ENCODE measurements around the gene FOXQ1.
"Not testable (repeated sequence)": the region's sequence is repeated elsewhere in the genome, so short reads cannot be mapped to it uniquely, and the experiment has no call there.

FOXQ1 gene

GRCh38 chr6:1321738-1322137, 9.8 kb downstream of the FOXQ1 start:
- DNase-seq (ENCODE audit: low spot score) (no peak), FAIRE-seq (no peak)

DNA sequence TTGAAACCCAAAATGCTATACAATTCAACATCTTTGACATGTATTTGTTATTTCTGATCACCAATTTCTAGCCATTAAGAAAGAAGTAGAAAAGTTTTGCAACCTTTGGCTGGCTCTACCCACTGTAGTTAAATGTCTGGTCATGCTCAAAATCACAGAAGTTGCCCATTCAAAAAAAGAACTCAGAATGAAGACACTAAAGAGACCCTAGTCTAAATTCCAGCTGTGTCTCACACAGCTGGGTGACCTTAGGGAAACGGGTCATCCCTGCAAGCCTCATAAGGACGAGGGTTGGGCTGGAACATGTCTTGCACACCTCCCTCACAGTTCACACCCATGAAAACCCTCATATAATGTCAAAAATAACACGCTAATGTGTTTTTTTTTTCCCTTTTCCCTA, 10.3 kb downstream of the FOXQ1 start:
- no peak for DNase-seq (ENCODE audit: low spot score)
- no peak for FAIRE-seq

GRCh38 chr6:1322696-1323219, 10.9 kb downstream of the FOXQ1 start:
- DNase-seq (ENCODE audit: low spot score) = no peak
- no peak for FAIRE-seq

DNA sequence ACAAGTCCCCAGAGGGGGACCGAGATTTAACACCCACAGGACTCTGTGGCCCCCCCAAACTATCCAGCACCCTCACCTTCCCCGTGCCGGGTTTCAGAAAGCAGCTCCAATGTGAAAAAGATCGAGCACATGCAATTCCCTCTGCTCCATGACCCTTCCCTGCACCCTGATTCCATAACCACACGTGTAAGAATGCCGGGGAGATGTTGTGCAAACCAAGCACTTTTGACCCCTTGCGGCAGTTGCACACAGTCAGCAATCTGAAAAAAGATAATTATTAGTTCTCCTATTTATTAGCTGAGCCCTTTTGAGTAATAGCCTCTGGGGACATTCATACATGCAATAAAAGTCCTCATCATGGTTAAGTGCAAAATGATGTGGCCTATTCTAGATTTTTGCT, 13.0 kb downstream of the FOXQ1 start:
- no peak for FAIRE-seq
- DNase-seq (ENCODE audit: low spot score) = no peak

DNA sequence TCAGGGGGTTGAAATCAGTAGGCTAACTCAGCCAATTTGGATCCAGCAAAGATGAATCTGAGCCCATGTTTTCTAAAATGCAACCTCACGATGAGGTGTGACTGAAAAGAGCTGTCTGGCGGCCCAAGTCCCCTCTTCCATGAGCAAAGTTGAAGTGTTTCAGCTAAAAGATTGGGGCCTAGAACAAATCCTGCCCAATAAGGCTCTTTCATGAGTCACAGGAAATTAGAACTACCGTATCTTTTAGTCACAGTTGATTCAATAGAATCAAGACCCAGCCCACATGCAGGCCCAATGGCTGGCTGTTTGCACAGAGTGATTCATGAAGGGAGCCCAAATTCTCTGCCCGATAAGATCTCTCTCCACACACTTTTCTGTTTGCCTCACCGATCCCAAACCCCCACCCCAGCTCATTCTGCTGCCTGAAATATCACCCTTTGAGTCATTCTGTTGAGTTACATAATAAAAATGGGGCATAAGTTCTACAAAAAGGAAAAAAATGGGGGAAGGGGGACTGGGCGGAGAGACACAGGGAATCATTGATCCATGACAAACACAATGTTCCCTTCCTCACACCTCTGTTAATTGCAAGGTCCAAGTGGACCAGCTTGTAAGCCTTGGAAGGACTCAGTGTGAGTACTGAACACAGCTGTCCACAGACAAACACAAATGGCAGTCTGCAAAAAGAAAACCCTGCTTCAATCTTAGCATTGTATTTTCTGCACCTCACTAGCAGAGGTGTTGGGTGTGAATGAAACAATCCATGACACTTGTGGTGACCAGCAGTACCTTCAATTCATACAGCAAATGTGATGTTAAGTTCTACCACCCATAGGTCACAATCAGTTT, 13.8 kb downstream of the FOXQ1 start:
- peak; percentile 90 for DNase-seq (ENCODE audit: low spot score)
- FAIRE-seq = peak; percentile 91

- FAIRE-seq (no peak), DNase-seq (ENCODE audit: low spot score) (no peak)
Measured at GRCh38 chr6:1326535-1327121, 14.7 kb downstream of the FOXQ1 start.

DNA sequence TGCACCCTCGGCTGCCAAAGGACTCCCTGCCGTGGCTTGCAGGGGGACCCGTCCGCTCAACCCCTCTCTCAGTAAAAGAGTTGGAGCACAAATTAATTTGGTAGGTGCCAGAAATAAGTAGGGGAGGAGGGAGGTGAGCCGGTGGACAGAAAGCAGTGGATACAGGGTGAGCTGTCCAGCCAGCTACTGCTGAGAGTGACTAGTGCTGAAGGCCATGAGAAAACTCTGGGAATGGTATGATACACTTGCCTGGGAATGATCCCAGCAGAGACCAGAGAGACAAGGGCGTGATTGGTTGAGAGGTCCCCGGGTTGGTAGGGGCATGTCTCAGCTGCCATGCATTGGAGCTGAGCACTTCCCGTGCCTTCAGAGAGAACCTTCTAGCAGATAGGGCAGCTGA, 15.7 kb downstream of the FOXQ1 start:
- no peak for FAIRE-seq
- DNase-seq (ENCODE audit: low spot score) = no peak

DNA sequence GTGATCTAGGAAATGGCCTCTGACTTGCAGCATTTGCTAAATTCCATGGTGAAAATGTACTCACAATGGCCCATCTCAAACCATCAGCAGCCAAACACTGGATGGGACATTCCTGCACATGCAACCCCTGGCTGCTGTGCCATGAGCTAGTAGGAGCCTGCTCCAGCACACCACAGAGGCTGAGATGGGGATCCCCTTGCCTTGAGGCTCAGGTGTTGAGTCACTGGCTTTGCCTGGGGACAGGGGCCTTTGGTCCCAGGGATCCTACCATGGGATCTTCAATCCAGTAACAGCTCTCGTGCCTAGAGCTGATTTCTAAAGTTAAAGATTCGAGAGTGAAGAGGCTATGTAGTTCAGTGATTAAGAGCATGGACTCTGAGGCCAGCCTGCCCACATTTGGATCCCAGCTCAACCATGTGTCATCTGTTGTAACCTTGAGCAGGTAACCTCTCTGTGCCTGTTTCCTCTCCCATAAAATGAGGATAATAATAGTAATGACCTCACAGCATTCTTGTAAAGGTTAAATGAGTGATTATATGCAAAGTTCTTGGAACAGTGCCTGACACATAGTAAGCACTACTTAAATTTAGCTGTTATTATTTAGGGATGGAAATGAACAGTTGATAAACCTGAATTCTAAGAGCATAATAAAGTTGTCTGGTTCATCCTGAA, 16.4 kb downstream of the FOXQ1 start:
- FAIRE-seq (no peak), DNase-seq (ENCODE audit: low spot score) (no peak)

- no peak for FAIRE-seq
- no peak for DNase-seq (ENCODE audit: low spot score)
Measured at GRCh38 chr6:1329708-1330107, 17.8 kb downstream of the FOXQ1 start.

- no peak for FAIRE-seq
- no peak for DNase-seq (ENCODE audit: low spot score)
Measured at GRCh38 chr6:1334684-1335083, 22.8 kb downstream of the FOXQ1 start.

- peak; percentile 96 for DNase-seq (ENCODE audit: low spot score)
- FAIRE-seq = peak; percentile 93
Measured at GRCh38 chr6:1335367-1336037, 23.6 kb downstream of the FOXQ1 start.

DNA sequence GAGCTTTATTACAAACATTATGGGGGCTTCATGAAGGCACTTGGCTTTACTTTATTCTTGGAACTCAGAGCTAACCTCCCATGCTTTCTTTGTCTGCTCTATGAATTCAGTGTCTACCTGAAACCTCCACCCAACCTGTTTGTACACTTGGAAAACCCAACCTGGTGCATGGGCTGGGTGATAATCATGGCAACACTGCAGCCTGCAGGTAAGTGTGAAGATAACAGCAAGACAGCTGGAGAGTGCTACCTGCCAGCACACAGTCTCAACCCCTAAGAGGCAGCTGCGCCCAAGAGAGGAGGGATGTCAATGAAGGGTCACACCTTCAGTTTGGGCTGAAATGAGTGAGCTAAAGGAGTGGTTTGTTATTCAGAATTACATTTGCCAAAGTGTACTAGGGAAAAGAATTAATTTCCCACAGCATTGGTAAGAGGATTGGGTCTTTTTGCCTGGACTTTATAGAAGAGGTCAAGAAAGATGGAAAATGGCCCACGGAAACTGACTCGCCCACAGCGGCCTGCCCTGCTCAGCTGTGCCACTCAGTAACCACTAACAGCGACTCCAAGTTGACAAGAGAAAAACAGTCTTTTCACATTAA, 24.4 kb downstream of the FOXQ1 start:
- DNase-seq (ENCODE audit: low spot score) (peak; percentile 27), FAIRE-seq (no peak)

GRCh38 chr6:1337791-1338190, 25.9 kb downstream of the FOXQ1 start:
- FAIRE-seq (no peak), DNase-seq (ENCODE audit: low spot score) (no peak)

DNA sequence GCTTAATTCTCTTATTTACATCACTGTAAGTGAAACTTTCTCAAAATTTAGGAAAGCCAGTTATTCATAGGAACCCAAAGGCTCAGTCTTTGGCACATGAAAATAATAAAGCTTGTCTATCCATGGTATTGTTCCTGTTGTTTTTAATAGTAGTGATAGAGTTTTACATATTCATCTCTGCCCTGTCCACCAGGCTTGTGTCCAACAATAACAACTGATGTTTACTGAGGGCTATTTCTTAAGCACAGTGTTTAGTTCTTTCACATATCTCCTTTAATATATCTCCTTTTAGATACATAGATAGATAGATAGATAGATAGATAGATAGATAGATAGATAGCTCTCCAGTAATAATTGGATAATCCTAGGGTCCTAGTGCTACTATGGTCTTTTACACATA, 34.2 kb downstream of the FOXQ1 start:
- FAIRE-seq = no peak
- DNase-seq (ENCODE audit: low spot score) = no peak

- DNase-seq (ENCODE audit: low spot score) (no peak), FAIRE-seq (no peak)
Measured at GRCh38 chr6:1346558-1347091, 34.7 kb downstream of the FOXQ1 start.

DNA sequence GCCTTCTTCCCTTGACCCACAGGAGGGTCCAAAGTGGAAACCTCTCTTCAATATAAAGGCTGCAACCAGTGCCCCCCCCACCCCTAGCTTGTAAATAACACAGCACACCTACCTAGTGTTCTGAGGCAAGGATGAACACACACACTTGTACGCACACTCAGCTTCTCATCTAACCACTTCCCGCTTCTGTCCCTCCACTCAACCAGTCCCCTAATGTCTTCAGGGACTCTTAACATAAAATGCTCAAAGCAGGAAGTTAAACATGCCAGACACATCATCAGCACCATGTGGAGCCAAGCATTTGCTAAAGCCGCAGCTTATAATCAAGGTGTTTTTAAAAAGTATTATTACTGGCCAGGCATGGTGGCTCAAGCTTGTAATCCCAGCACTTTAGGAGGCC, 35.3 kb downstream of the FOXQ1 start:
- DNase-seq (ENCODE audit: low spot score) (no peak), FAIRE-seq (no peak)

GRCh38 chr6:1348675-1349074, 36.8 kb downstream of the FOXQ1 start:
- no peak for DNase-seq (ENCODE audit: low spot score)
- FAIRE-seq = no peak

- no peak for FAIRE-seq
- DNase-seq (ENCODE audit: low spot score) = no peak
Measured at GRCh38 chr6:1349655-1350054, 37.8 kb downstream of the FOXQ1 start.

DNA sequence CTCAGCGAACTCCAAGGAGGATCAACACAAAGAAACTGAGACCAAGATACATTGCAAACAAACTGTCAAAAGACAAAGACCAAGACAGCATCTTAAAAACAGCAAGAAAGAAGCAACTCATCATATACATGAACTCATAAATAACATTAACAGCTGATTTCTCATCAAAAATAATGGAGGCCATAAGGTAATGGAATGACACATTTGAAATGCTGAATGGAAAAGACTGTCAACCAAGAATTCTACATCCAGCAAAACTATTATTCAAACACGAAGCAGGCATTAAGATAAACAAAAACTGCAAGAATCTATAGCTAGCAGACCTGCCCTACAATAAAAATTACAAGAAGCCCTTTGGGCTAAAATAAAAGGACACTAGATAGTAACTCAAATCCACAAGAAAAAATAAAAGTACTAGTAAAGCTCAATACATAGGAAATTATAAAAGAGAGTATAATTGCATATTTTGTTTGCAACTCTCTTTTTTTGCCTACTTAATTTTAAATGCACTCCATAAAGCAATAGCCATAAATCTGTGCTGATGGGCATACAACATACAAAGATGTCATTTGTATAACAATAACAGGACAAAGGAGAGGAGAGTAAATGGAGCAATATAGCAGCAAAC, 39.6 kb downstream of the FOXQ1 start:
- no peak for FAIRE-seq
- no peak for DNase-seq (ENCODE audit: low spot score)

GRCh38 chr6:1355068-1355467, 43.2 kb downstream of the FOXQ1 start:
- not testable (repeated sequence) for FAIRE-seq; DNase-seq (ENCODE audit: low spot score)

- DNase-seq (ENCODE audit: low spot score); FAIRE-seq: not testable (repeated sequence)
Measured at GRCh38 chr6:1361717-1362116, 49.8 kb downstream of the FOXQ1 start.
